GM04504 (cell line): ENCODE results near the gene NEBL.
"Not testable (repeated sequence)": the region's sequence is repeated elsewhere in the genome, so short reads cannot be mapped to it uniquely, and the experiment has no call there.

Experiments used
- DNase-seq: peaks from one replicate; pipeline ENCODE4 v3.0.0-alpha.2; 2012; ENCODE audit warnings: low read depth

Gene NEBL

GRCh38 chr10:20897146-20897825 is at the start of gene NEBL:
NEBL (minus strand) TSS chr10:20897311; CDS start chr10:20897205, 106 bp downstream.
- no peak for DNase-seq

- DNase-seq = no peak
Observed at GRCh38 chr10:20945546-20946332, 48.6 kb upstream of the NEBL start.

GRCh38 chr10:20944789-20945502 is 47.8 kb upstream of the NEBL start:
- no peak for DNase-seq

- DNase-seq = not testable (repeated sequence)
Observed at GRCh38 chr10:20939414-20939813, 42.3 kb upstream of the NEBL start.

- no peak for DNase-seq
Observed at GRCh38 chr10:20936396-20936795, 39.3 kb upstream of the NEBL start.

GRCh38 chr10:20935931-20936330 is 38.8 kb upstream of the NEBL start:
- no peak for DNase-seq

- no peak for DNase-seq
Observed at GRCh38 chr10:20935301-20935700, 38.2 kb upstream of the NEBL start.

GRCh38 chr10:20933705-20934104 is 36.6 kb upstream of the NEBL start:
- DNase-seq = no peak

- no peak for DNase-seq
Observed at GRCh38 chr10:20932606-20933126, 35.6 kb upstream of the NEBL start.

GRCh38 chr10:20931156-20931795 is 34.2 kb upstream of the NEBL start:
- no peak for DNase-seq

- DNase-seq = no peak
Observed at GRCh38 chr10:20927456-20927855, 30.3 kb upstream of the NEBL start.

GRCh38 chr10:20922451-20922850 is 25.3 kb upstream of the NEBL start:
- DNase-seq = no peak

GRCh38 chr10:20922033-20922432 is 24.9 kb upstream of the NEBL start:
- no peak for DNase-seq

- DNase-seq = no peak
Observed at GRCh38 chr10:20920061-20920460, 22.9 kb upstream of the NEBL start.

- no peak for DNase-seq
Observed at GRCh38 chr10:20919481-20919880, 22.4 kb upstream of the NEBL start.

- DNase-seq = no peak
Observed at GRCh38 chr10:20916976-20917375, 19.9 kb upstream of the NEBL start.

GRCh38 chr10:20912969-20913368 is 15.9 kb upstream of the NEBL start:
- DNase-seq = no peak

GRCh38 chr10:20911626-20912025 is 14.5 kb upstream of the NEBL start:
- no peak for DNase-seq

- no peak for DNase-seq
Observed at GRCh38 chr10:20909801-20910200, 12.7 kb upstream of the NEBL start.

GRCh38 chr10:20908391-20908790 is 11.3 kb upstream of the NEBL start:
- DNase-seq = no peak

- DNase-seq = no peak
Observed at GRCh38 chr10:20903635-20904390, 6.7 kb upstream of the NEBL start.
